Parathyroid adenoma (tissue), 2 donors: ENCODE data around the gene CIAO3.
"Not testable (repeated sequence)": the region's sequence is repeated elsewhere in the genome, so short reads cannot be mapped to it uniquely, and the experiment has no call there.

Source experiments
- H2AFZ ChIP-seq: fragments of 300-600 bp; sonication (generic); one replicate; pipeline ENCODE4 v1.7.0; 2017; ENCODE audit warnings: antibody characterized with exemption, mild to moderate bottlenecking
- H3K27ac ChIP-seq: fragments of 300-600 bp; sonication (generic); one replicate; pipeline ENCODE4 v1.7.0; 2017
- H3K27me3 ChIP-seq: fragments of 300-600 bp; sonication (generic); one replicate; pipeline ENCODE4 v1.7.0; 2017; ENCODE audit warnings: low read length; ENCODE audit not compliant: control insufficient read depth, insufficient read depth
- H3K36me3 ChIP-seq: fragments of 300-600 bp; sonication (generic); one replicate; pipeline ENCODE4 v1.7.0; 2017; ENCODE audit warnings: low read length; ENCODE audit not compliant: control insufficient read depth, insufficient read depth
- H3K4me1 ChIP-seq: fragments of 300-600 bp; sonication (generic); one replicate; pipeline ENCODE4 v1.7.0; 2017; ENCODE audit warnings: control low read depth
- H3K4me2 ChIP-seq: fragments of 300-600 bp; sonication (generic); one replicate; pipeline ENCODE4 v1.7.0; 2017; ENCODE audit warnings: low read length
- H3K4me3 ChIP-seq: fragments of 300-600 bp; sonication (generic); one replicate; pipeline ENCODE4 v1.7.0; 2017; ENCODE audit warnings: low read depth, low read length
- H3K79me2 ChIP-seq: fragments of 300-600 bp; sonication (generic); one replicate; pipeline ENCODE4 v1.7.0; 2017; ENCODE audit warnings: control low read depth
- H3K9ac ChIP-seq: fragments of 300-600 bp; sonication (generic); one replicate; pipeline ENCODE4 v1.7.0; 2017; ENCODE audit warnings: mild to moderate bottlenecking
- H3K9me3 ChIP-seq: fragments of 300-600 bp; sonication (generic); one replicate; pipeline ENCODE4 v1.7.0; 2017; ENCODE audit warnings: low read length; ENCODE audit not compliant: control insufficient read depth
- CTCF ChIP-seq: fragments of 300-600 bp; sonication (generic); IDR thresholded peaks from one replicate; pipeline ENCODE4 v1.7.0; 2017; ENCODE audit warnings: antibody characterized with exemption, mild to moderate bottlenecking
- donor health status: primary hyperparathyroidism.

The CIAO3 gene

GRCh38 chr16:712740-713250 is 28.0 kb downstream of the CIAO3 start:
- H3K4me1 ChIP-seq, result peaks cover 11% of the 10 kb centered on the region
- peak; percentile 24 for TF ChIP-seq CTCF
- H3K4me3 ChIP-seq, H3K27me3 ChIP-seq, H3K27ac ChIP-seq, H2AFZ ChIP-seq, H3K79me2 ChIP-seq, H3K9me3 ChIP-seq, H3K4me2 ChIP-seq, H3K36me3 ChIP-seq, H3K9ac ChIP-seq: not testable (repeated sequence)

GRCh38 chr16:711548-712320 is 29.1 kb downstream of the CIAO3 start:
- no peak overlapping the region for H3K4me2 ChIP-seq
- no peak overlapping the region for H3K4me3 ChIP-seq
- peaks cover 10% of the 10 kb centered on the region for H3K4me1 ChIP-seq
- H3K27me3 ChIP-seq, result peaks cover 3% of the 10 kb centered on the region
- H2AFZ ChIP-seq, result no peak overlapping the region
- H3K27ac ChIP-seq, result no peak overlapping the region
- H3K9ac ChIP-seq, result no peak overlapping the region
- H3K36me3 ChIP-seq, result no peaks in the 10 kb centered on the region
- peak; percentile 96 for TF ChIP-seq CTCF
- no peaks in the 10 kb centered on the region for H3K9me3 ChIP-seq
- H3K79me2 ChIP-seq, result no peaks in the 10 kb centered on the region

DNA sequence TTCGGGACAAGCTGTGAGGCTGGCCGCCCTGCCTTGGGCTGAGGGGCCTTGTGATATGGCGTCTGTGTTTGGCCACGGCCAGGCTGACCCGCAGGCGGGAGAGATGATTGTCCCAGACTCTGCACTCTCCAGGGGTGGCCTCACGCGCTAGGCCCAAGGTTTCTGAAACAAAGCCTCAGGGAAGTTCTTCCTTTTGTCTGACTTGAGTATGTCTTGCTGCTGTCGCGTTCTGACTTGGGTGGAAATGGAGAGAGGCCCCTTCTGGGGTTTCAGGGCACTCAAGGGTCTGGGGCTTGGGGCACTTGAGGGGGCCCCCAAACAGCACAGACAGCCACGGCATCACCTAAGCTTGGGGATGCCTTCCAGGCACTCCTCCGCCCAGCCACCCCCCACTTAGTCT is 29.7 kb downstream of the CIAO3 start:
- H3K9me3 ChIP-seq, result no peaks in the 10 kb centered on the region
- no peaks in the 10 kb centered on the region for H3K36me3 ChIP-seq
- no peak overlapping the region for H3K4me3 ChIP-seq
- H3K27me3 ChIP-seq, result peaks cover 3% of the 10 kb centered on the region
- H2AFZ ChIP-seq, result no peak overlapping the region
- H3K4me2 ChIP-seq, result no peak overlapping the region
- no peaks in the 10 kb centered on the region for H3K79me2 ChIP-seq
- peaks cover 5% of the 10 kb centered on the region for H3K4me1 ChIP-seq
- H3K9ac ChIP-seq, result no peak overlapping the region
- no peak overlapping the region for H3K27ac ChIP-seq
- TF ChIP-seq CTCF, result no peak

DNA sequence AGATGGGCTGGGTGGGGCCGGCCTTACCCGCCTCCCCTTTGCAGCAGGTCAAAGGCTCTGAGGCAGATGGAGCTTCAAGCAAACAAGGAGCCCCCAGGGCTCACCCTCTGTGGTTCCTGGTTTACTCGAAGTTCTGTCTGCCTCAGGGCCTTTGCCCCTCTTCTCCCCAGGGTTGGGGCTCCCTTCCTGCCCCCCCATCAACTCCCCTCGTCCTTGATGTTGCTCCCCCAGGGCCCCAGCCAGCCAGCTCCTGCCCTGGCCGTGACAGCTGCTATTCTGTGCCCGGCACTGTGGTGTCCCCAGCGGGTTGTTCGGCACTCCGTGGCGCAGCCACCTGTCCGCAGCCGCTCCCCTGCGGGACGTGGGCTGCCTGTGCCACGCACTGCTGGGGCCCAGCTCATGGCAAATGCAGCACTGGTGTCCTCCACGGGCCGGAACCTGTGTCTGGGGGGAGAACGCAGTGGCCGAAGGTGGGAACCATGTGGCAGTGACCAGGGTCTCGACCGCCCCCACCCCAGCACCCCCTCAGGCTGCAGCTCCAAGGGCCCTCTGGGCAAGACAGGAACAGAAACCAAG is 30.2 kb downstream of the CIAO3 start:
- TF ChIP-seq CTCF, result no peak
- peaks cover 3% of the 10 kb centered on the region for H3K27me3 ChIP-seq

More for the DNA sequence above, 30.2 kb downstream of the CIAO3 start:
- H3K4me3 ChIP-seq, result no peak overlapping the region
- H2AFZ ChIP-seq, result no peak overlapping the region
- no peak overlapping the region for H3K27ac ChIP-seq
- H3K4me1 ChIP-seq, result peaks cover 5% of the 10 kb centered on the region
- H3K79me2 ChIP-seq, result no peaks in the 10 kb centered on the region
- H3K4me2 ChIP-seq, result no peak overlapping the region
- no peaks in the 10 kb centered on the region for H3K36me3 ChIP-seq
- no peak overlapping the region for H3K9ac ChIP-seq
- H3K9me3 ChIP-seq, result no peaks in the 10 kb centered on the region
